ENCODE data around the gene STARD9.

- TF ChIP-seq CTCF (conservative IDR thresholded peaks at IDR 0.05; ENCODE audit: low read depth, low read length) (no peak), BHLHE40 (IDR thresholded peaks at IDR 0.05; ENCODE audit: low read depth, low read length) (no peak), POLR2A (IDR thresholded peaks at IDR 0.05; ENCODE audit: low read depth, low read length) (no peak), RFX5 (IDR thresholded peaks at IDR 0.05; ENCODE audit: low read depth, low read length) (no peak), RAD21 (IDR thresholded peaks at IDR 0.05; ENCODE audit: low read length) (no peak), USF2 (IDR thresholded peaks at IDR 0.05; ENCODE audit: low read depth, low read length) (no peak), SMC3 (IDR thresholded peaks at IDR 0.05; ENCODE audit: low read depth, low read length) (no peak), MAFK (IDR thresholded peaks at IDR 0.05; ENCODE audit: low read depth, low read length) (no peak), NFE2L2 (IDR thresholded peaks at IDR 0.05; ENCODE audit: low read depth, low read length) (no peak), CEBPB (IDR thresholded peaks at IDR 0.05; ENCODE audit: low read depth, low read length) (no peak), MAZ (IDR thresholded peaks at IDR 0.05; ENCODE audit: borderline replicate concordance, low read depth, low read length) (no peak)
Measured at GRCh38 chr15:42728972-42729371, 153.6 kb downstream of the STARD9 start.

All from IMR-90 (cell line).